K562 (cell line): ENCODE results near the gene ING5. TPM values are rescaled to one million over a fixed set of nuclear protein-coding genes. Genes with fewer than 3 reads are reported as not detected.
A peak's percentile ranks its signal among the peaks of the same experiment; 100 is the strongest.

Source experiments
- BCL6 ChIP-seq: fragments of 250-450 bp; sonication (Bioruptor Pico); IDR thresholded peaks from 2 replicates; pipeline ENCODE4 v1.4.0; 2020
- CBFA2T2 ChIP-seq: fragments of 450-650 bp; conservative IDR thresholded peaks from 2 replicates; pipeline ENCODE4 v1.6.1; 2017; ENCODE audit warnings: mild to moderate bottlenecking
- DPF2 ChIP-seq: fragments of 450-650 bp; IDR thresholded peaks from 2 replicates; pipeline ENCODE4 v1.6.1; 2016
- E2F4 ChIP-seq: sonication (generic); formaldehyde crosslinking; IDR thresholded peaks from 2 replicates; pipeline ENCODE4 v1.8.0; 2022; ENCODE audit warnings: mild to moderate bottlenecking, low read depth, missing genetic modification reagents
- ETV6 ChIP-seq, 3 experiments: fragments of 150-350 bp in 1 of 3; sonication (generic) in 1 of 3; formaldehyde crosslinking in 1 of 3; IDR thresholded peaks; 2 replicates each; pipeline versions ENCODE4 v1.6.1 to v1.8.0; 2014 to 2022; ENCODE audit warnings: borderline replicate concordance in 2 of 3, low read depth in 2 of 3, antibody characterized with exemption in 1 of 3, low read length in 1 of 3, mild to moderate bottlenecking in 1 of 3, missing genetic modification reagents in 1 of 3
- HIVEP1 ChIP-seq: fragments of 250-450 bp; sonication (Bioruptor Pico); IDR thresholded peaks from 2 replicates; pipeline ENCODE4 v1.4.0; 2020; ENCODE audit warnings: mild to moderate bottlenecking
- MEIS2 ChIP-seq: fragments of 450-650 bp; IDR thresholded peaks from 2 replicates; pipeline ENCODE4 v1.6.1; 2014; ENCODE audit warnings: mild to moderate bottlenecking; ENCODE audit not compliant: partially characterized antibody
- NELFE ChIP-seq: IDR thresholded peaks from 2 replicates; pipeline ENCODE4 v1.6.1; 2011; ENCODE audit warnings: mild to moderate bottlenecking; ENCODE audit not compliant: insufficient read depth, insufficient read length
- NFIX ChIP-seq: fragments of 250-450 bp; sonication (Bioruptor Pico); IDR thresholded peaks from 2 replicates; pipeline ENCODE4 v1.4.0; 2020; ENCODE audit warnings: low read depth, mild to moderate bottlenecking, moderate library complexity
- POLR2G ChIP-seq: fragments of 200-400 bp; formaldehyde crosslinking; IDR thresholded peaks from 2 replicates; pipeline ENCODE4 v1.6.1; 2017; ENCODE audit warnings: low read depth, mild to moderate bottlenecking, antibody characterized with exemption, low read length, moderate library complexity
- STAT5A ChIP-seq: IDR thresholded peaks from 2 replicates; pipeline ENCODE4 v1.6.1; 2012; ENCODE audit warnings: low read length, inconsistent platforms, borderline replicate concordance
- ZC3H11A ChIP-seq: IDR thresholded peaks from 2 replicates; pipeline ENCODE4 v1.6.1; 2012; ENCODE audit warnings: low read depth, low read length, improper control_type of control experiment
- ZNF224 ChIP-seq: sonication (generic); formaldehyde crosslinking; IDR thresholded peaks from 2 replicates; pipeline ENCODE4 v1.8.0; 2022; ENCODE audit warnings: mild to moderate bottlenecking, missing genetic modification reagents
- ZNF263 ChIP-seq: sonication (generic); formaldehyde crosslinking; IDR thresholded peaks from 2 replicates; pipeline ENCODE4 v1.8.0; 2022; ENCODE audit warnings: mild to moderate bottlenecking, missing genetic modification reagents, borderline replicate concordance
- ZNF512 ChIP-seq: IDR thresholded peaks from 2 replicates; pipeline ENCODE4 v1.6.1; 2016; ENCODE audit warnings: missing genetic modification characterization, missing compliant biosample characterization
- ZNF77 ChIP-seq: fragments of 250-450 bp; sonication (Bioruptor Pico); IDR thresholded peaks from 2 replicates; pipeline ENCODE4 v1.5.0; 2020
- ZSCAN32 ChIP-seq: fragments of 450-650 bp; formaldehyde crosslinking; IDR thresholded peaks from 2 replicates; pipeline ENCODE4 v1.4.0; 2020; ENCODE audit warnings: mild to moderate bottlenecking, moderate library complexity
- polyA plus RNA-seq, 8 experiments: library from polyadenylated mRNA; depleted of rRNA in 4 of 8; stranded (reverse) in 5 of 8; unstranded in 3 of 8; fragments of >200 nt; fragmentation: Nextera tagmentation in 2 of 8; fragmentation: Illumina TruSeq in 1 of 8; extraction: Ambion mirVana in 2 of 8; extraction: Trizol in 1 of 8; gene quantifications; 2 replicates each; pipeline versions ENCODE4 v1.2.1 to v1.2.3, GENCODE V29; 2011 to 2014; ENCODE audit warnings: inconsistent platforms in 1 of 8, missing spikeins in 1 of 8
- total RNA-seq, 7 experiments: library from RNA; depleted of rRNA in 6 of 7; stranded (reverse); fragments of >200 nt in 6 of 7; fragmentation: Illumina TruSeq in 2 of 7; extraction: Trizol in 2 of 7; gene quantifications; 2 replicates each; pipeline versions ENCODE4 v1.2.1 to v1.2.3, GENCODE V29; 2011 to 2021; ENCODE audit warnings: low replicate concordance in 1 of 7
- TF ChIP-seq, protein P1 (sequence below): sonication (generic); formaldehyde crosslinking; IDR thresholded peaks from 2 replicates; pipeline ENCODE4 v1.8.0; 2022; ENCODE audit warnings: mild to moderate bottlenecking, missing genetic modification reagents
- TF ChIP-seq, protein P2 (sequence below), 3 experiments: fragments of 200-800 bp in 1 of 3; sonication (Bioruptor generic) in 1 of 3; sonication (generic) in 1 of 3; formaldehyde crosslinking in 1 of 3; IDR thresholded peaks; 2 replicates each; pipeline versions ENCODE4 v1.6.1 to v1.8.0; 2016 to 2022; ENCODE audit warnings: mild to moderate bottlenecking in 2 of 3, missing compliant biosample characterization in 2 of 3, missing genetic modification characterization in 2 of 3, missing genetic modification reagents in 1 of 3

The ING5 gene
- total and polyA plus RNA-seq, 9 of the 15 experiments (the other 6 are each of a cell fraction or from before 2014, with no cell fraction given): 10.4 to 53.3 (median 27.9) TPM

- TF ChIP-seq E2F4 (CRISPR knock-in tag) (0 out of 2 replicates have a peak, but pooled peaks have one; percentile 34), NELFE (no peak), ZNF77 (no peak), ZNF263 (CRISPR knock-in tag) (peak; percentile 11; the same call in 1 of the 2 replicates), ZNF512 (no peak), CBFA2T2 (peak; percentile 56), MEIS2 (peak; percentile 51), ZNF224 (CRISPR knock-in tag) (no peak), HIVEP1 (CRISPR knock-in tag) (no peak), BCL6 (no peak), STAT5A (no peak), ETV6 (IDR thresholded peaks at IDR 0.05; ENCODE audit: borderline replicate concordance in 1 of 2, low read depth in 2 of 2, low read length in 1 of 2) (no peak), ETV6 (CRISPR knock-in tag; IDR thresholded peaks at IDR 0.05; ENCODE audit: borderline replicate concordance) (no peak), DPF2 (no peak), POLR2G (peak; percentile 84), ZC3H11A (no peak), NFIX (CRISPR knock-in tag) (no peak), ZSCAN32 (0 out of 2 replicates have a peak, but pooled peaks have one; percentile 18)
- TF ChIP-seq, protein P1, sequence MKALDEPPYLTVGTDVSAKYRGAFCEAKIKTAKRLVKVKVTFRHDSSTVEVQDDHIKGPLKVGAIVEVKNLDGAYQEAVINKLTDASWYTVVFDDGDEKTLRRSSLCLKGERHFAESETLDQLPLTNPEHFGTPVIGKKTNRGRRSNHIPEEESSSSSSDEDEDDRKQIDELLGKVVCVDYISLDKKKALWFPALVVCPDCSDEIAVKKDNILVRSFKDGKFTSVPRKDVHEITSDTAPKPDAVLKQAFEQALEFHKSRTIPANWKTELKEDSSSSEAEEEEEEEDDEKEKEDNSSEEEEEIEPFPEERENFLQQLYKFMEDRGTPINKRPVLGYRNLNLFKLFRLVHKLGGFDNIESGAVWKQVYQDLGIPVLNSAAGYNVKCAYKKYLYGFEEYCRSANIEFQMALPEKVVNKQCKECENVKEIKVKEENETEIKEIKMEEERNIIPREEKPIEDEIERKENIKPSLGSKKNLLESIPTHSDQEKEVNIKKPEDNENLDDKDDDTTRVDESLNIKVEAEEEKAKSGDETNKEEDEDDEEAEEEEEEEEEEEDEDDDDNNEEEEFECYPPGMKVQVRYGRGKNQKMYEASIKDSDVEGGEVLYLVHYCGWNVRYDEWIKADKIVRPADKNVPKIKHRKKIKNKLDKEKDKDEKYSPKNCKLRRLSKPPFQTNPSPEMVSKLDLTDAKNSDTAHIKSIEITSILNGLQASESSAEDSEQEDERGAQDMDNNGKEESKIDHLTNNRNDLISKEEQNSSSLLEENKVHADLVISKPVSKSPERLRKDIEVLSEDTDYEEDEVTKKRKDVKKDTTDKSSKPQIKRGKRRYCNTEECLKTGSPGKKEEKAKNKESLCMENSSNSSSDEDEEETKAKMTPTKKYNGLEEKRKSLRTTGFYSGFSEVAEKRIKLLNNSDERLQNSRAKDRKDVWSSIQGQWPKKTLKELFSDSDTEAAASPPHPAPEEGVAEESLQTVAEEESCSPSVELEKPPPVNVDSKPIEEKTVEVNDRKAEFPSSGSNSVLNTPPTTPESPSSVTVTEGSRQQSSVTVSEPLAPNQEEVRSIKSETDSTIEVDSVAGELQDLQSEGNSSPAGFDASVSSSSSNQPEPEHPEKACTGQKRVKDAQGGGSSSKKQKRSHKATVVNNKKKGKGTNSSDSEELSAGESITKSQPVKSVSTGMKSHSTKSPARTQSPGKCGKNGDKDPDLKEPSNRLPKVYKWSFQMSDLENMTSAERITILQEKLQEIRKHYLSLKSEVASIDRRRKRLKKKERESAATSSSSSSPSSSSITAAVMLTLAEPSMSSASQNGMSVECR (CRISPR knock-in tag): peak; percentile 31; the same call in 1 of the 2 replicates
- TF ChIP-seq, protein P2, sequence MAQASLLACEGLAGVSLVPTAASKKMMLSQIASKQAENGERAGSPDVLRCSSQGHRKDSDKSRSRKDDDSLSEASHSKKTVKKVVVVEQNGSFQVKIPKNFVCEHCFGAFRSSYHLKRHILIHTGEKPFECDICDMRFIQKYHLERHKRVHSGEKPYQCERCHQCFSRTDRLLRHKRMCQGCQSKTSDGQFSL (CRISPR knock-in tag; IDR thresholded peaks at IDR 0.05): no peak
- TF ChIP-seq, protein P2 (tag; IDR thresholded peaks at IDR 0.05): no peak
Measured at GRCh38 chr2:241734467-241735208, 32.8 kb downstream of the ING5 start, which contains the start of gene D2HGDH (continued).
